Measurements from ENCODE around the gene ENAH. TPM values are rescaled to one million over a fixed set of nuclear protein-coding genes. Genes with fewer than 3 reads are reported as not detected.

The ENAH gene
- total RNA-seq, 4 donors from 2014 or later: 158 to 295 (median 225) TPM

GRCh38 chr1:225509770-225510169 is 143.2 kb downstream of the ENAH start:
- no peak for ATAC-seq
- no peaks in the 10 kb centered on the region for H3K27me3 ChIP-seq
- H3K9me3 ChIP-seq: no peaks in the 10 kb centered on the region
- peak overlapping the region in 3 of 4 donors; percentile 77 to 82 (median 78) for H3K27ac ChIP-seq
- no peak overlapping the region for H3K4me3 ChIP-seq
- H3K36me3 ChIP-seq: peaks cover 0 to 42% of the 10 kb centered on the region in 2 donors
- TF ChIP-seq CTCF (IDR thresholded peaks at IDR 0.05): no peak
- no peak for TF ChIP-seq EP300 (IDR thresholded peaks at IDR 0.05)
- TF ChIP-seq POLR2A (IDR thresholded peaks at IDR 0.05): no peak
- no peak for TF ChIP-seq POLR2AphosphoS5 (IDR thresholded peaks at IDR 0.05)
- WGBS, 2 donors (ENCODE audit: low coverage in 1 of 2): 87 to 88% methylated on average over 3 of the region's 3 CpGs
- peaks cover 6 to 20% (median 8%) of the 10 kb centered on the region in 3 donors for H3K4me1 ChIP-seq

GRCh38 chr1:225509376-225509707 is 143.6 kb downstream of the ENAH start:
- H3K9me3 ChIP-seq: no peaks in the 10 kb centered on the region
- peaks cover 6 to 20% (median 8%) of the 10 kb centered on the region in 3 donors for H3K4me1 ChIP-seq
- H3K36me3 ChIP-seq: peaks cover 0 to 42% of the 10 kb centered on the region in 2 donors
- ATAC-seq: no peak
- no peak overlapping the region for H3K4me3 ChIP-seq
- H3K27ac ChIP-seq: peak overlapping the region; percentile 77 to 88 (median 80)
- TF ChIP-seq POLR2A (IDR thresholded peaks at IDR 0.05): no peak
- TF ChIP-seq CTCF (IDR thresholded peaks at IDR 0.05): no peak
- TF ChIP-seq POLR2AphosphoS5 (IDR thresholded peaks at IDR 0.05): no peak
- no peak for TF ChIP-seq EP300 (IDR thresholded peaks at IDR 0.05)
- 92 to 100% methylated on average over 1 to 2 of the region's 2 CpGs for WGBS, 2 donors (ENCODE audit: low coverage in 1 of 2)
- no peaks in the 10 kb centered on the region for H3K27me3 ChIP-seq

GRCh38 chr1:225508538-225509375 is 144.2 kb downstream of the ENAH start:
- Histone ChIP-seq H3K27me3 (no peaks in the 10 kb centered on the region), H3K27ac (peak overlapping the region; percentile 77 to 88 (median 80)), H3K36me3 (peaks cover 0 to 39% of the 10 kb centered on the region in 2 donors), H3K4me1 (peaks cover 6 to 20% (median 8%) of the 10 kb centered on the region in 3 donors), H3K9me3 (no peaks in the 10 kb centered on the region), H3K4me3 (no peak overlapping the region)
- 67 to 70% methylated on average over 10 of the region's 12 CpGs for WGBS, 2 donors (ENCODE audit: low coverage in 1 of 2)
- no peak for TF ChIP-seq CTCF (IDR thresholded peaks at IDR 0.05)
- no peak for TF ChIP-seq POLR2A (IDR thresholded peaks at IDR 0.05)
- TF ChIP-seq POLR2AphosphoS5 (IDR thresholded peaks at IDR 0.05): peak; percentile 92
- no peak for TF ChIP-seq EP300 (IDR thresholded peaks at IDR 0.05)
- ATAC-seq: peak; percentile 99

- WGBS, 2 donors (ENCODE audit: low coverage in 1 of 2): 48 to 91% methylated on average over 1 of the region's 1 CpG
- ATAC-seq: no peak
- Histone ChIP-seq H3K27me3 (no peaks in the 10 kb centered on the region), H3K4me3 (no peak overlapping the region), H3K36me3 (peaks cover 0 to 25% of the 10 kb centered on the region in 2 donors), H3K27ac (no peak overlapping the region), H3K9me3 (no peaks in the 10 kb centered on the region), H3K4me1 (peaks cover 6 to 20% (median 8%) of the 10 kb centered on the region in 3 donors)
- TF ChIP-seq EP300 (IDR thresholded peaks at IDR 0.05) (no peak), POLR2A (IDR thresholded peaks at IDR 0.05) (no peak), POLR2AphosphoS5 (IDR thresholded peaks at IDR 0.05) (no peak), CTCF (IDR thresholded peaks at IDR 0.05) (no peak)
These were observed 146.2 kb downstream of the ENAH start for GRCh38 chr1:225506727-225507126.

- ATAC-seq: no peak
- no peak for TF ChIP-seq EP300 (IDR thresholded peaks at IDR 0.05)
- no peak for TF ChIP-seq POLR2AphosphoS5 (IDR thresholded peaks at IDR 0.05)
- no peak for TF ChIP-seq CTCF (IDR thresholded peaks at IDR 0.05)
- no peak for TF ChIP-seq POLR2A (IDR thresholded peaks at IDR 0.05)
- no peaks in the 10 kb centered on the region for H3K9me3 ChIP-seq
- peaks cover 0 to 29% of the 10 kb centered on the region in 2 donors for H3K36me3 ChIP-seq
- no peak overlapping the region for H3K27ac ChIP-seq
- peaks cover 6 to 20% (median 8%) of the 10 kb centered on the region in 3 donors for H3K4me1 ChIP-seq
- no peaks in the 10 kb centered on the region for H3K27me3 ChIP-seq
- 64 to 86% methylated on average over 2 of the region's 2 CpGs for WGBS, 2 donors (ENCODE audit: low coverage in 1 of 2)
- H3K4me3 ChIP-seq: no peak overlapping the region
These were observed 148.1 kb downstream of the ENAH start for GRCh38 chr1:225504776-225505175.

Data from gastroesophageal sphincter (tissue), 4 donors.